ENCODE measurements around the gene WWP2. TPM values are rescaled to one million over a fixed set of nuclear protein-coding genes. Genes with fewer than 3 reads are reported as not detected.
A peak's percentile ranks its signal among the peaks of the same experiment; 100 is the strongest.

WWP2 gene
- total RNA-seq, 2 experiments from 2014 or later, result 41.9 to 43.0 TPM

GRCh38 chr16:69928856-69929400 is 166.8 kb downstream of the WWP2 start:
- no peak for ATAC-seq (ENCODE audit: poor library complexity)
- Mint-ChIP-seq H3K27ac (no peak overlapping the region), H3K4me3 (no peak overlapping the region), H3K9me3 (no peaks in the 10 kb centered on the region), H3K27me3 (no peaks in the 10 kb centered on the region), H3K4me1 (ENCODE audit: low read depth) (no peaks in the 10 kb centered on the region), H3K36me3 (ENCODE audit: low read depth) (peaks cover 71% of the 10 kb centered on the region)
- H3K4me3 ChIP-seq (ENCODE audit: low read length), result no peak overlapping the region
- CTCF ChIA-PET, result no interaction called here
- H3K36me3 ChIP-seq (ENCODE audit: insufficient read depth, low read length), result peaks cover 58% of the 10 kb centered on the region
- no peak for TF ChIP-seq CTCF (IDR thresholded peaks at IDR 0.05)
- no peaks in the 10 kb centered on the region for H3K9me3 ChIP-seq (ENCODE audit: control insufficient read depth in 1 of 2, insufficient read depth in 1 of 2, low read length in 2 of 2)
- POLR2A ChIA-PET, result no interaction called here
- intact Hi-C loops (cut with DNase I, micrococcal nuclease), result no loop called here
- no peak overlapping the region for H3K27ac ChIP-seq (ENCODE audit: low read depth in 1 of 2, low read length in 2 of 2)
- no peaks in the 10 kb centered on the region for H3K27me3 ChIP-seq (ENCODE audit: control insufficient read depth in 1 of 2, insufficient read depth in 2 of 2, low read length in 2 of 2)
- no peaks in the 10 kb centered on the region for H3K4me1 ChIP-seq (ENCODE audit: insufficient read depth, low read length)
- DNase-seq, result no peak

- Mint-ChIP-seq H3K9me3 (no peaks in the 10 kb centered on the region), H3K4me1 (ENCODE audit: low read depth) (no peaks in the 10 kb centered on the region), H3K4me3 (no peak overlapping the region), H3K27ac (no peak overlapping the region), H3K36me3 (ENCODE audit: low read depth) (peaks cover 75% of the 10 kb centered on the region), H3K27me3 (no peaks in the 10 kb centered on the region)
- intact Hi-C loops (cut with DNase I, micrococcal nuclease), result no loop called here
- no peak for ATAC-seq (ENCODE audit: poor library complexity)
- DNase-seq, result no peak
- Histone ChIP-seq H3K9me3 (ENCODE audit: control insufficient read depth in 1 of 2, insufficient read depth in 1 of 2, low read length in 2 of 2) (no peaks in the 10 kb centered on the region), H3K4me3 (ENCODE audit: low read length) (no peak overlapping the region), H3K4me1 (ENCODE audit: insufficient read depth, low read length) (no peaks in the 10 kb centered on the region), H3K27me3 (ENCODE audit: control insufficient read depth in 1 of 2, insufficient read depth in 2 of 2, low read length in 2 of 2) (no peaks in the 10 kb centered on the region), H3K27ac (ENCODE audit: low read depth in 1 of 2, low read length in 2 of 2) (no peak overlapping the region), H3K36me3 (ENCODE audit: insufficient read depth, low read length) (peaks cover 61% of the 10 kb centered on the region)
- CTCF ChIA-PET, result interaction anchor here (1.3 to 1.4 kb wide), 2 partner anchors 13 to 16 kb away, joined by 5 to 7 read pairs; no protein-coding TSS in a partner anchor
- POLR2A ChIA-PET, result no interaction called here
- no peak for TF ChIP-seq CTCF (IDR thresholded peaks at IDR 0.05)
Observed at GRCh38 chr16:69929480-69929879, 167.3 kb downstream of the WWP2 start.

GRCh38 chr16:69930117-69930776 is 168.1 kb downstream of the WWP2 start:
- H3K27me3 Mint-ChIP-seq, result no peaks in the 10 kb centered on the region
- ATAC-seq (ENCODE audit: poor library complexity) (peak; percentile 67), DNase-seq (peak in 12 of 14 experiments; percentile 1 to 71 (median 34))
- ChIA-PET CTCF (interaction anchor here (1.3 to 1.4 kb wide), 2 partner anchors 12 to 17 kb away, joined by 5 to 7 read pairs; no protein-coding TSS in a partner anchor), POLR2A (interaction anchor here (0.8 kb wide), 1 partner anchor 10 kb away, joined by 3 read pairs; no protein-coding TSS in a partner anchor)
- no peaks in the 10 kb centered on the region for H3K4me1 ChIP-seq (ENCODE audit: insufficient read depth, low read length)
- no peaks in the 10 kb centered on the region for H3K4me1 Mint-ChIP-seq (ENCODE audit: low read depth)
- H3K27ac ChIP-seq (ENCODE audit: low read depth in 1 of 2, low read length in 2 of 2), result no peak overlapping the region
- H3K4me3 Mint-ChIP-seq, result no peak overlapping the region
- no peaks in the 10 kb centered on the region for H3K27me3 ChIP-seq (ENCODE audit: control insufficient read depth in 1 of 2, insufficient read depth in 2 of 2, low read length in 2 of 2)
- H3K4me3 ChIP-seq (ENCODE audit: low read length), result no peak overlapping the region
- no peaks in the 10 kb centered on the region for H3K9me3 Mint-ChIP-seq
- no peaks in the 10 kb centered on the region for H3K9me3 ChIP-seq (ENCODE audit: control insufficient read depth in 1 of 2, insufficient read depth in 1 of 2, low read length in 2 of 2)
- H3K27ac Mint-ChIP-seq, result no peak overlapping the region
- TF ChIP-seq CTCF (IDR thresholded peaks at IDR 0.05), result peak; percentile 80
- H3K36me3 ChIP-seq (ENCODE audit: insufficient read depth, low read length), result peaks cover 67% of the 10 kb centered on the region
- intact Hi-C loops (cut with DNase I, micrococcal nuclease), result loop anchor here (1.0 to 10.0 kb wide), 4 partner anchors 134 to 535 kb away; no protein-coding TSS in a partner anchor
- H3K36me3 Mint-ChIP-seq (ENCODE audit: low read depth), result peaks cover 79% of the 10 kb centered on the region
